HCT116 (cell line): ENCODE measurements around the gene DET1. TPM values are rescaled to one million over a fixed set of nuclear protein-coding genes. Genes with fewer than 3 reads are reported as not detected.

Experiments used
- ATAC-seq: fragments of 200-7000 bp; cut with Tn5 transposase; 2 replicates; pipeline ENCODE4 v1.9.1; 2020; ENCODE audit warnings: mild to moderate bottlenecking, moderate library complexity
- BruUV-seq: library from RNA; stranded (reverse); fragments of 400-500 nt; replicated peaks from 2 replicates; lab custom pipeline; 2021; lab: Mats Ljungman, UMichigan
- CTCF ChIA-PET: fragments of 300-600 bp; sonication (Branson Sonifier 250); formaldehyde crosslinking; loops from one replicate; lab custom pipeline; 2021; ENCODE audit warnings: antibody characterized with exemption; lab: Charles Lee
- POLR2A ChIA-PET: fragments of 300-600, 350-600 bp; sonication (Branson Sonifier 250); formaldehyde crosslinking; loops from one replicate; lab custom pipeline; 2021; ENCODE audit warnings: antibody characterized with exemption; lab: Charles Lee
- RAD21 ChIA-PET, 2 experiments: fragments of 300-600 bp; sonication (Branson Sonifier 250); formaldehyde crosslinking; loops; one replicate each; lab custom pipeline; 2023; ENCODE audit warnings: low total read pairs in 2 of 2; ENCODE audit not compliant: uncharacterized antibody in 2 of 2, unreplicated experiment in 2 of 2, low non-redundant PET in 1 of 2; lab: Charles Lee
- DNase-seq: peaks from one replicate; pipeline ENCODE4 v3.0.0-alpha.2; 2010; ENCODE audit warnings: low read depth, low spot score
- H2AFZ ChIP-seq: fragments of 200-600 bp; shearing (Covaris generic), sonication (generic); 2 replicates; pipeline ENCODE4 v1.6.1; 2017; ENCODE audit warnings: low read depth, mixed run types, mixed read lengths, antibody characterized with exemption, low read length; ENCODE audit not compliant: poor library complexity, severe bottlenecking
- H3K27ac ChIP-seq: 2 replicates; pipeline ENCODE4 v1.5.1; 2012; ENCODE audit warnings: low read depth, low read length
- H3K27me3 ChIP-seq: fragments of 200-600 bp; sonication (generic); 2 replicates; pipeline ENCODE4 v1.6.1; 2016; ENCODE audit warnings: mixed run types, low read length, mixed read lengths; ENCODE audit not compliant: insufficient read depth
- H3K36me3 ChIP-seq, 2 experiments: fragments of 200-500 bp in 1 of 2; fragments of 200-600 bp in 1 of 2; sonication (Bioruptor generic) in 1 of 2; sonication (generic) in 1 of 2; 2 replicates each; pipeline versions ENCODE4 v1.5.1 to v1.6.1; 2014 to 2016; ENCODE audit warnings: low read length in 2 of 2, inconsistent platforms in 1 of 2, mixed read lengths in 1 of 2, mixed run types in 1 of 2; ENCODE audit not compliant: insufficient read depth in 2 of 2, control insufficient read depth in 1 of 2
- H3K4me1 ChIP-seq, 2 experiments: fragments of 200-600 bp in 1 of 2; sonication (generic) in 1 of 2; 2 replicates each; pipeline versions ENCODE4 v1.5.1 to v1.6.1; 2012 to 2017; ENCODE audit warnings: low read length in 2 of 2, inconsistent platforms in 1 of 2, mild to moderate bottlenecking in 1 of 2, mixed read lengths in 1 of 2, mixed run types in 1 of 2, moderate library complexity in 1 of 2; ENCODE audit not compliant: insufficient read depth in 2 of 2, control insufficient read depth in 1 of 2
- H3K4me2 ChIP-seq: fragments of 200-600 bp; sonication (generic); 2 replicates; pipeline ENCODE4 v1.6.1; 2017; ENCODE audit warnings: mixed run types, low read length, mixed read lengths
- H3K4me3 ChIP-seq, 2 experiments: fragments of 200-600 bp in 1 of 2; sonication (generic) in 1 of 2; replicated peaks in 1 of 2; 2 replicates each; pipeline ENCODE4 v1.5.1; 2011 to 2016; ENCODE audit warnings: low read length in 2 of 2, control low read depth in 1 of 2, low read depth in 1 of 2, mild to moderate bottlenecking in 1 of 2, mixed read lengths in 1 of 2, mixed run types in 1 of 2
- H3K79me2 ChIP-seq: fragments of 200-600 bp; sonication (generic); 2 replicates; pipeline ENCODE4 v1.6.1; 2017; ENCODE audit warnings: mild to moderate bottlenecking, mixed run types, low read length, moderate library complexity, mixed read lengths; ENCODE audit not compliant: insufficient read depth
- H3K9ac ChIP-seq: fragments of 200-600 bp; sonication (generic); 2 replicates; pipeline ENCODE4 v1.6.1; 2016; ENCODE audit warnings: low read length, mixed read lengths
- H3K9me2 ChIP-seq: fragments of 200-600 bp; sonication (generic), shearing (Covaris generic); 2 replicates; pipeline ENCODE4 v1.6.1; 2017; ENCODE audit warnings: mixed run types, mild to moderate bottlenecking, moderate library complexity; ENCODE audit not compliant: insufficient read depth
- H3K9me3 ChIP-seq, 2 experiments: fragments of 200-500 bp in 1 of 2; fragments of 200-600 bp in 1 of 2; sonication (Bioruptor generic) in 1 of 2; sonication (generic) in 1 of 2; 2 replicates each; pipeline ENCODE4 v1.6.1; 2014 to 2017; ENCODE audit warnings: low read length in 2 of 2, mixed read lengths in 2 of 2, inconsistent platforms in 1 of 2, low read depth in 1 of 2, mild to moderate bottlenecking in 1 of 2, mixed run types in 1 of 2, moderate library complexity in 1 of 2; ENCODE audit not compliant: control insufficient read depth in 1 of 2, insufficient read depth in 1 of 2
- H4K20me1 ChIP-seq: fragments of 200-600 bp; sonication (generic), shearing (Covaris generic); 2 replicates; pipeline ENCODE4 v1.6.1; 2017; ENCODE audit warnings: mixed run types, mild to moderate bottlenecking, moderate library complexity; ENCODE audit not compliant: insufficient read depth
- CBX3 ChIP-seq: IDR thresholded peaks from 2 replicates; pipeline ENCODE4 v1.6.1; 2012; ENCODE audit warnings: low read depth
- CEBPB ChIP-seq: IDR thresholded peaks from 2 replicates; pipeline ENCODE4 v1.6.1; 2012; ENCODE audit warnings: low read depth
- EGR1 ChIP-seq: IDR thresholded peaks from 2 replicates; pipeline ENCODE4 v1.6.1; 2012; ENCODE audit warnings: low read depth
- ELF1 ChIP-seq: IDR thresholded peaks from 2 replicates; pipeline ENCODE4 v1.6.1; 2012; ENCODE audit warnings: low read depth, borderline replicate concordance
- EZH2 ChIP-seq: fragments of 200-600 bp; sonication (generic); IDR thresholded peaks from 2 replicates; pipeline ENCODE4 v1.6.1; 2017; ENCODE audit warnings: antibody characterized with exemption, mixed run types
- JUND ChIP-seq: IDR thresholded peaks from 2 replicates; pipeline ENCODE4 v1.6.1; 2012
- POLR2A ChIP-seq: IDR thresholded peaks from 2 replicates; pipeline ENCODE4 v1.7.0; 2011; ENCODE audit warnings: borderline replicate concordance; ENCODE audit not compliant: insufficient read depth, insufficient read length; ENCODE audit errors: extremely low read depth
- RAD21 ChIP-seq: IDR thresholded peaks from 2 replicates; pipeline ENCODE4 v1.6.1; 2012; ENCODE audit warnings: low read depth, mild to moderate bottlenecking
- REST ChIP-seq: IDR thresholded peaks from 2 replicates; pipeline ENCODE4 v1.6.1; 2012; ENCODE audit warnings: low read depth
- SIN3A ChIP-seq: IDR thresholded peaks from 2 replicates; pipeline ENCODE4 v1.6.1; 2012; ENCODE audit warnings: low read depth
- SRF ChIP-seq: IDR thresholded peaks from 2 replicates; pipeline ENCODE4 v1.6.1; 2012; ENCODE audit warnings: low read depth
- TCF7L2 ChIP-seq: IDR thresholded peaks from 2 replicates; pipeline ENCODE4 v1.7.0; 2011; ENCODE audit warnings: borderline replicate concordance, inconsistent platforms; ENCODE audit not compliant: insufficient read depth, insufficient read length; ENCODE audit errors: extremely low read depth
- YY1 ChIP-seq: IDR thresholded peaks from 2 replicates; pipeline ENCODE4 v1.6.1; 2011; ENCODE audit warnings: low read length, low read depth, moderate library complexity, mild to moderate bottlenecking; ENCODE audit not compliant: insufficient replicate concordance; ENCODE audit errors: extremely low read depth
- ZFX ChIP-seq: fragments of 450-650 bp; IDR thresholded peaks from 2 replicates; pipeline ENCODE4 v1.6.1; 2017
- ZNF274 ChIP-seq: fragments of 200-500 bp; sonication (Bioruptor generic); IDR thresholded peaks from 2 replicates; pipeline ENCODE4 v1.6.1; 2014; ENCODE audit warnings: mild to moderate bottlenecking, low read depth, low read length, inconsistent platforms
- intact Hi-C: fragments of 100-400 bp; cut with micrococcal nuclease; formaldehyde crosslinking; loops from 2 replicates; pipeline ENCODE4 v1.10.0; 2022
- total RNA-seq: library from RNA; stranded (reverse); gene quantifications from one replicate; pipeline ENCODE4 v1.2.1, GENCODE V29; 2021; ENCODE audit not compliant: unreplicated experiment
- TF ChIP-seq, protein P1 (sequence below): IDR thresholded peaks from 2 replicates; pipeline ENCODE4 v1.6.1; 2012

The DET1 gene
- total RNA-seq, 1 experiment from 2014 or later: 2.5 TPM

GRCh38 chr15:88586401-88587162 lies 40.1 kb upstream of the DET1 start:
- ChIA-PET RAD21 (no interaction called here), CTCF (no interaction called here), POLR2A (no interaction called here)
- no peak for DNase-seq
- Histone ChIP-seq H3K79me2 (no peaks in the 10 kb centered on the region), H3K36me3 (no peaks in the 10 kb centered on the region), H3K4me1 (no peaks in the 10 kb centered on the region), H3K9me2 (no peaks in the 10 kb centered on the region), H3K9ac (no peak overlapping the region), H3K27me3 (peaks cover 13% of the 10 kb centered on the region), H3K4me3 (no peak overlapping the region), H3K9me3 (no peaks in the 10 kb centered on the region), H3K27ac (no peak overlapping the region), H4K20me1 (no peaks in the 10 kb centered on the region), H3K4me2 (no peak overlapping the region), H2AFZ (no peak overlapping the region)
- BruUV-seq: no TSS peak
- TF ChIP-seq EGR1 (no peak), TCF7L2 (no peak), SIN3A (no peak), RAD21 (no peak), EZH2 (no peak)
- ATAC-seq: no peak
- intact Hi-C loops: no loop called here

DNA sequence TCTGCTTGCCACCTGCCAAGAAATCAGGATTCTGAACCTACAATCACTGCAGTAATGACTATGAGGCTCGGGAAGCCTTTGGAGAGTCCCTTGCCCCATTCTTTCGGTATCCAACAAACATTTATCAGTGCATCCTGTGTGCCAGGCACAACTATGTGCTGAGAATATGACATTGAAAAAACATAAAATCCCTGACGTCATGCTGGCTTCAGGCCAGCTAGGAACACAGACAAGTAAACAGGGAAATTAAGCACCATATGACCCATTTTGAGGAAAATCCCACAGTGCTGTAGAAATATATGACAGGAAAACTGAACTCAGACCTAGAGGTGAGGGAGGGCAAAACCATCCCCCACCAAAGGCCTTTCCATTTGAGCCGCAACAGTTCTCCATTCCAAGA lies 34.1 kb upstream of the DET1 start:
- H3K4me1 ChIP-seq: no peaks in the 10 kb centered on the region
- peaks cover 3% of the 10 kb centered on the region; the same call in 1 of the 2 replicates for H3K27me3 ChIP-seq
- DNase-seq (no peak), ATAC-seq (no peak)
- H3K27ac ChIP-seq: no peak overlapping the region
- ChIA-PET POLR2A (no interaction called here), RAD21 (no interaction called here), CTCF (no interaction called here)
- H3K9ac ChIP-seq: no peak overlapping the region
- no peaks in the 10 kb centered on the region for H3K9me2 ChIP-seq
- H3K4me3 ChIP-seq: no peak overlapping the region
- no peaks in the 10 kb centered on the region for H3K36me3 ChIP-seq
- H4K20me1 ChIP-seq: no peaks in the 10 kb centered on the region
- H3K79me2 ChIP-seq: no peaks in the 10 kb centered on the region
- no peak overlapping the region for H3K4me2 ChIP-seq
- no peak overlapping the region for H2AFZ ChIP-seq
- intact Hi-C loops: no loop called here
- H3K9me3 ChIP-seq: no peaks in the 10 kb centered on the region
- no TSS peak for BruUV-seq
- TF ChIP-seq SRF (no peak), YY1 (no peak), REST (no peak), CEBPB (no peak), EGR1 (no peak), CBX3 (no peak), ELF1 (no peak), JUND (no peak), POLR2A (no peak), ZNF274 (no peak), ZFX (no peak)
- TF ChIP-seq, protein P1, sequence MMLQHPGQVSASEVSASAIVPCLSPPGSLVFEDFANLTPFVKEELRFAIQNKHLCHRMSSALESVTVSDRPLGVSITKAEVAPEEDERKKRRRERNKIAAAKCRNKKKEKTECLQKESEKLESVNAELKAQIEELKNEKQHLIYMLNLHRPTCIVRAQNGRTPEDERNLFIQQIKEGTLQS: no peak
